Glutamatergic neuron (in vitro differentiated cells): ENCODE measurements around the gene PTS. TPM values are rescaled to one million over a fixed set of nuclear protein-coding genes. Genes with fewer than 3 reads are reported as not detected.

Experiments used
- DNase-seq: peaks from one replicate; pipeline ENCODE4 v3.0.0; 2022
- H3K27ac Mint-ChIP-seq: one replicate; pipeline ENCODE4 v1.8.0; 2020; ENCODE audit warnings: mild to moderate bottlenecking, mixed read lengths, inconsistent platforms; ENCODE audit not compliant: unreplicated experiment
- H3K27me3 Mint-ChIP-seq: one replicate; pipeline ENCODE4 v1.8.0; 2020; ENCODE audit warnings: mild to moderate bottlenecking, moderate library complexity, mixed read lengths, inconsistent platforms; ENCODE audit not compliant: unreplicated experiment
- H3K36me3 Mint-ChIP-seq: one replicate; pipeline ENCODE4 v1.8.0; 2020; ENCODE audit warnings: mild to moderate bottlenecking, mixed read lengths, inconsistent platforms; ENCODE audit not compliant: unreplicated experiment
- H3K4me1 Mint-ChIP-seq: one replicate; pipeline ENCODE4 v1.8.0; 2020; ENCODE audit warnings: mild to moderate bottlenecking, low read depth, mixed read lengths, inconsistent platforms; ENCODE audit not compliant: unreplicated experiment
- H3K4me3 Mint-ChIP-seq: one replicate; pipeline ENCODE4 v1.8.0; 2020; ENCODE audit warnings: mild to moderate bottlenecking, mixed read lengths, inconsistent platforms; ENCODE audit not compliant: unreplicated experiment
- H3K9me3 Mint-ChIP-seq: one replicate; pipeline ENCODE4 v1.8.0; 2020; ENCODE audit warnings: mild to moderate bottlenecking, moderate library complexity, mixed read lengths, inconsistent platforms; ENCODE audit not compliant: unreplicated experiment
- CTCF ChIP-seq: fragments of 200-600 bp; sonication (generic); IDR thresholded peaks from one replicate; pipeline ENCODE4 v1.5.0; 2021; ENCODE audit not compliant: partially characterized antibody, unreplicated experiment
- total RNA-seq: library from RNA; stranded (reverse); fragmentation: NEBNext Ultra II Directional; extraction: Animal tissue kit (Norgen Biotek cat#: 25700); gene quantifications from one replicate; pipeline ENCODE4 v1.2.1, GENCODE V29; 2021; ENCODE audit not compliant: unreplicated experiment

Gene PTS
- total RNA-seq, 1 donor from 2014 or later: 47.7 TPM

- peaks cover 2% of the 10 kb centered on the region for H3K9me3 Mint-ChIP-seq
- no peak for TF ChIP-seq CTCF
- DNase-seq: no peak
- peak overlapping the region; percentile 59 for H3K27ac Mint-ChIP-seq
- no peaks in the 10 kb centered on the region for H3K36me3 Mint-ChIP-seq
- H3K4me3 Mint-ChIP-seq: peak overlapping the region; percentile 86
- H3K4me1 Mint-ChIP-seq: peaks cover 8% of the 10 kb centered on the region
- H3K27me3 Mint-ChIP-seq: peaks cover 4% of the 10 kb centered on the region
Observed at GRCh38 chr11:112226831-112227401, 688 bp downstream of the PTS start.

- Mint-ChIP-seq H3K27me3 (peaks cover 4% of the 10 kb centered on the region), H3K9me3 (peaks cover 2% of the 10 kb centered on the region), H3K4me3 (peak overlapping the region; percentile 86), H3K27ac (peak overlapping the region; percentile 59), H3K4me1 (peaks cover 8% of the 10 kb centered on the region), H3K36me3 (no peaks in the 10 kb centered on the region)
- no peak for DNase-seq
- TF ChIP-seq CTCF: no peak
Observed at GRCh38 chr11:112227471-112227870, 1.2 kb downstream of the PTS start.

- H3K27me3 Mint-ChIP-seq: peaks cover 4% of the 10 kb centered on the region
- DNase-seq: no peak
- TF ChIP-seq CTCF: no peak
- no peaks in the 10 kb centered on the region for H3K36me3 Mint-ChIP-seq
- H3K4me3 Mint-ChIP-seq: no peak overlapping the region
- peaks cover 8% of the 10 kb centered on the region for H3K4me1 Mint-ChIP-seq
- H3K9me3 Mint-ChIP-seq: peaks cover 2% of the 10 kb centered on the region
- H3K27ac Mint-ChIP-seq: no peak overlapping the region
Observed at GRCh38 chr11:112228706-112229105, 2.5 kb downstream of the PTS start.

- DNase-seq: no peak
- Mint-ChIP-seq H3K4me3 (no peak overlapping the region), H3K4me1 (peaks cover 8% of the 10 kb centered on the region), H3K27ac (no peak overlapping the region), H3K9me3 (peaks cover 2% of the 10 kb centered on the region), H3K36me3 (no peaks in the 10 kb centered on the region), H3K27me3 (peaks cover 4% of the 10 kb centered on the region)
- no peak for TF ChIP-seq CTCF
Observed at GRCh38 chr11:112229159-112229558, 2.9 kb downstream of the PTS start.

- Mint-ChIP-seq H3K27me3 (peaks cover 4% of the 10 kb centered on the region), H3K9me3 (peaks cover 2% of the 10 kb centered on the region), H3K27ac (no peak overlapping the region), H3K36me3 (no peaks in the 10 kb centered on the region), H3K4me3 (no peak overlapping the region), H3K4me1 (peaks cover 8% of the 10 kb centered on the region)
- no peak for DNase-seq
- no peak for TF ChIP-seq CTCF
Observed at GRCh38 chr11:112229746-112230433, 3.7 kb downstream of the PTS start.
